Measurements from ENCODE around the gene PLPP4. TPM values are rescaled to one million over a fixed set of nuclear protein-coding genes. Genes with fewer than 3 reads are reported as not detected.

The PLPP4 gene
- polyA plus RNA-seq, 1 donor from 2014 or later: 4.4 TPM

DNA sequence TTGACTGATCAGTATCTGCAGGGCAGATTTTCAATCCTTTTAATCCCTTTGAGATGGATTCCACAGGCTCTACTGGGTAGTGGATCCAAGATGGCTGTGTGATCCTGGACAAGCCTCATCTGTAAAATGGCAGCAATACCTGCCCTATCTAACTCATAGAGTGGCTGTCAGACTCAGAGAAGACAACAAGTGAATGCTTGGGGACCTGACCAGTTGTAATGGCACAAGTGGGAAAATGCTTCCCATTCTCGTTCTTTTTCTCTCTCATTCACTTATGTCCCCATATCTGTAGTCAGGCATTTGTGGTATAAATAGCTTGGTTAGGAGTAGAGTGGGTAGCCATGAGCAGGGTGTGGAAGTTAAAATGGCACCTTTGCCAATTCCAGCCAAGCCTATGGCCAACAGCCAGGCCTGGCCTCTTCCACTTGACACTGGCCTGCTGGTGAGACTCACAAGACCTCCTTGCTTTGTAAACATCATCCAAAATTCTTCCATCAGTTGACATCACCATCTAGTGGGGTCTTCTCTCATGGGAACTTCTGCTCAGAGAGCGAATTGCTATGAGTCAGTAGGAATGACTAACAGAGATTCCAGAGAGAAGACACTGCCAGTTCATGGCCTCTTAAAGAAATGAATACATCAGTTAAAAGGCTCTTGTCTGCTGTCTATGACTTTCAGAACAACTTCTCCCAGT lies 150.1 kb downstream of the PLPP4 start:
- no peaks in the 10 kb centered on the region for H3K27me3 ChIP-seq (ENCODE audit: insufficient read depth, low read depth, low read length)
- H3K4me2 ChIP-seq (ENCODE audit: low read length): no peak overlapping the region
- H3K9me3 ChIP-seq (ENCODE audit: low read length): no peaks in the 10 kb centered on the region
- H3K9ac ChIP-seq (ENCODE audit: low read length): no peak overlapping the region
- TF ChIP-seq SMC3 (conservative IDR thresholded peaks at IDR 0.05; ENCODE audit: poor library complexity) (no peak), EP300 (conservative IDR thresholded peaks at IDR 0.05; ENCODE audit: poor library complexity, severe bottlenecking) (no peak), MXI1 (conservative IDR thresholded peaks at IDR 0.05; ENCODE audit: poor library complexity, severe bottlenecking) (no peak), EZH2 (IDR thresholded peaks at IDR 0.05; ENCODE audit: borderline replicate concordance, insufficient read depth, low read length, poor library complexity, severe bottlenecking) (no peak), RAD21 (conservative IDR thresholded peaks at IDR 0.05) (no peak), TAF1 (IDR thresholded peaks at IDR 0.05; ENCODE audit: low read depth) (no peak), POLR2AphosphoS5 (IDR thresholded peaks at IDR 0.05) (no peak)
- TF ChIP-seq, protein P1, sequence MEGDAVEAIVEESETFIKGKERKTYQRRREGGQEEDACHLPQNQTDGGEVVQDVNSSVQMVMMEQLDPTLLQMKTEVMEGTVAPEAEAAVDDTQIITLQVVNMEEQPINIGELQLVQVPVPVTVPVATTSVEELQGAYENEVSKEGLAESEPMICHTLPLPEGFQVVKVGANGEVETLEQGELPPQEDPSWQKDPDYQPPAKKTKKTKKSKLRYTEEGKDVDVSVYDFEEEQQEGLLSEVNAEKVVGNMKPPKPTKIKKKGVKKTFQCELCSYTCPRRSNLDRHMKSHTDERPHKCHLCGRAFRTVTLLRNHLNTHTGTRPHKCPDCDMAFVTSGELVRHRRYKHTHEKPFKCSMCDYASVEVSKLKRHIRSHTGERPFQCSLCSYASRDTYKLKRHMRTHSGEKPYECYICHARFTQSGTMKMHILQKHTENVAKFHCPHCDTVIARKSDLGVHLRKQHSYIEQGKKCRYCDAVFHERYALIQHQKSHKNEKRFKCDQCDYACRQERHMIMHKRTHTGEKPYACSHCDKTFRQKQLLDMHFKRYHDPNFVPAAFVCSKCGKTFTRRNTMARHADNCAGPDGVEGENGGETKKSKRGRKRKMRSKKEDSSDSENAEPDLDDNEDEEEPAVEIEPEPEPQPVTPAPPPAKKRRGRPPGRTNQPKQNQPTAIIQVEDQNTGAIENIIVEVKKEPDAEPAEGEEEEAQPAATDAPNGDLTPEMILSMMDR (IDR thresholded peaks at IDR 0.05; ENCODE audit: poor library complexity, severe bottlenecking): no peak
- TF ChIP-seq, protein P2, sequence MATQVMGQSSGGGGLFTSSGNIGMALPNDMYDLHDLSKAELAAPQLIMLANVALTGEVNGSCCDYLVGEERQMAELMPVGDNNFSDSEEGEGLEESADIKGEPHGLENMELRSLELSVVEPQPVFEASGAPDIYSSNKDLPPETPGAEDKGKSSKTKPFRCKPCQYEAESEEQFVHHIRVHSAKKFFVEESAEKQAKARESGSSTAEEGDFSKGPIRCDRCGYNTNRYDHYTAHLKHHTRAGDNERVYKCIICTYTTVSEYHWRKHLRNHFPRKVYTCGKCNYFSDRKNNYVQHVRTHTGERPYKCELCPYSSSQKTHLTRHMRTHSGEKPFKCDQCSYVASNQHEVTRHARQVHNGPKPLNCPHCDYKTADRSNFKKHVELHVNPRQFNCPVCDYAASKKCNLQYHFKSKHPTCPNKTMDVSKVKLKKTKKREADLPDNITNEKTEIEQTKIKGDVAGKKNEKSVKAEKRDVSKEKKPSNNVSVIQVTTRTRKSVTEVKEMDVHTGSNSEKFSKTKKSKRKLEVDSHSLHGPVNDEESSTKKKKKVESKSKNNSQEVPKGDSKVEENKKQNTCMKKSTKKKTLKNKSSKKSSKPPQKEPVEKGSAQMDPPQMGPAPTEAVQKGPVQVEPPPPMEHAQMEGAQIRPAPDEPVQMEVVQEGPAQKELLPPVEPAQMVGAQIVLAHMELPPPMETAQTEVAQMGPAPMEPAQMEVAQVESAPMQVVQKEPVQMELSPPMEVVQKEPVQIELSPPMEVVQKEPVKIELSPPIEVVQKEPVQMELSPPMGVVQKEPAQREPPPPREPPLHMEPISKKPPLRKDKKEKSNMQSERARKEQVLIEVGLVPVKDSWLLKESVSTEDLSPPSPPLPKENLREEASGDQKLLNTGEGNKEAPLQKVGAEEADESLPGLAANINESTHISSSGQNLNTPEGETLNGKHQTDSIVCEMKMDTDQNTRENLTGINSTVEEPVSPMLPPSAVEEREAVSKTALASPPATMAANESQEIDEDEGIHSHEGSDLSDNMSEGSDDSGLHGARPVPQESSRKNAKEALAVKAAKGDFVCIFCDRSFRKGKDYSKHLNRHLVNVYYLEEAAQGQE (IDR thresholded peaks at IDR 0.05; ENCODE audit: borderline replicate concordance): no peak
- H4K20me1 ChIP-seq (ENCODE audit: insufficient read depth): no peaks in the 10 kb centered on the region
- H2AFZ ChIP-seq (ENCODE audit: low read depth, low read length): no peak overlapping the region
- no peaks in the 10 kb centered on the region for H3F3A ChIP-seq (ENCODE audit: insufficient read depth, low read length, poor library complexity, severe bottlenecking)
- no peak overlapping the region for H3K4me3 ChIP-seq (ENCODE audit: low read length)
- no peaks in the 10 kb centered on the region for H3K79me2 ChIP-seq (replicated peaks; ENCODE audit: insufficient read depth, low read length)
- H3K9me2 ChIP-seq (ENCODE audit: insufficient read depth, low read length): no peaks in the 10 kb centered on the region
- no peak overlapping the region for H3K27ac ChIP-seq (ENCODE audit: low read length)
- H3K36me3 ChIP-seq (ENCODE audit: insufficient read depth, low read length): no peaks in the 10 kb centered on the region

DNA sequence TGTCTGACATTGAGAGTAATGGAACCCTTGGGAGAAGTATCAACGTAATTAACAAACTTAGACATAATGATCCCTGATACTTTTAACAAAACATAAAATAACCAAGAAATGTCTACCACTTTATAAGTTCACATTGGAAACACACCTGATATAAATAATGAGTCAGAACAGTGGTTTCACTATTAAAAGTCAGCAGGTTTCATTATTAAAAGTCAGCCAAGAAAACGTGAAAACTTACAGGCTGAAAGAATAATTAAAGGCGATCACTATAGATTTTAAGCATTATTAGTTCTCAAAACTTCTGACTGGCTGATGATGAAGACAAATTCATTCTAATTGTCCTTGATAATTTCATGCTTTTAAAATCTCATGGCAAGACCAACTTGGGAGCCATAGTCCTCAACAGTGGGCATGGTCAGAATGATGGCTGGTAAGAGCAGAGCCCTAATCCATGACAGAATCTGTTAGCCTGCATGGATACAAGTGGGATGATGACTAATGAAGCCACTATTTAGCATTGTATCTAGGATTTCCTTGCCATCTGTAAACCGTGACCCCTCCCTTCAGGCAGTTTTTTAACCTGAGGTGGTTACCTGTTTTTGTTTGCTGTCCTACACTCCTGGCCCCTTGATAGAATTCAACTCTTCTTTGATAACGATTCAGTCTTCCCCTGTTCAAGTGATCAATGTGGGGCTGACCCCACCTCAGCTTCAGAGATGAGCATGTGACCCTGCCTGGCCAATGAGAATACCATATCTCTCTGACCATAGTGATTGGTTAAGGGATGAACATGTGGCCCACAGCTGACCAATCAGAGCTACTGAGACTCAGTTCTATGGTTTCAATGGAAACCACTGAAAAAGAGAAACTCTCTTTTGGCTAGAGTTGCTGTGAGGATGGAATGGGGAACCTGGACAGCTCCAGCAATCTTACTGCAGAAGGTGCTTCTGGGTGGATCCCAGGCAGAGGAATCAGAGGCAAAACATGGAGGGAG lies 151.0 kb downstream of the PLPP4 start:
- H3K36me3 ChIP-seq (ENCODE audit: insufficient read depth, low read length): no peaks in the 10 kb centered on the region
- H3K4me3 ChIP-seq (ENCODE audit: low read length): no peak overlapping the region
- no peaks in the 10 kb centered on the region for H3F3A ChIP-seq (ENCODE audit: insufficient read depth, low read length, poor library complexity, severe bottlenecking)
- no peak overlapping the region for H3K27ac ChIP-seq (ENCODE audit: low read length)
- H2AFZ ChIP-seq (ENCODE audit: low read depth, low read length): no peak overlapping the region
- no peaks in the 10 kb centered on the region for H3K79me2 ChIP-seq (replicated peaks; ENCODE audit: insufficient read depth, low read length)
- H3K9ac ChIP-seq (ENCODE audit: low read length): no peak overlapping the region
- no peaks in the 10 kb centered on the region for H3K9me2 ChIP-seq (ENCODE audit: insufficient read depth, low read length)
- H3K9me3 ChIP-seq (ENCODE audit: low read length): no peaks in the 10 kb centered on the region
- H4K20me1 ChIP-seq (ENCODE audit: insufficient read depth): no peaks in the 10 kb centered on the region
- H3K4me2 ChIP-seq (ENCODE audit: low read length): no peak overlapping the region
- no peaks in the 10 kb centered on the region for H3K27me3 ChIP-seq (ENCODE audit: insufficient read depth, low read depth, low read length)
- TF ChIP-seq POLR2AphosphoS5 (IDR thresholded peaks at IDR 0.05) (no peak), RAD21 (conservative IDR thresholded peaks at IDR 0.05) (no peak), TAF1 (IDR thresholded peaks at IDR 0.05; ENCODE audit: low read depth) (no peak), EZH2 (IDR thresholded peaks at IDR 0.05; ENCODE audit: borderline replicate concordance, insufficient read depth, low read length, poor library complexity, severe bottlenecking) (no peak), MXI1 (conservative IDR thresholded peaks at IDR 0.05; ENCODE audit: poor library complexity, severe bottlenecking) (no peak), EP300 (conservative IDR thresholded peaks at IDR 0.05; ENCODE audit: poor library complexity, severe bottlenecking) (no peak), SMC3 (conservative IDR thresholded peaks at IDR 0.05; ENCODE audit: poor library complexity) (no peak)
- TF ChIP-seq, protein P2 (IDR thresholded peaks at IDR 0.05; ENCODE audit: borderline replicate concordance): no peak
- TF ChIP-seq, protein P1 (IDR thresholded peaks at IDR 0.05; ENCODE audit: poor library complexity, severe bottlenecking): no peak

Measured in neural cell (in vitro differentiated cells).